ENCODE results near the gene SGMS1. TPM values are rescaled to one million over a fixed set of nuclear protein-coding genes. Genes with fewer than 3 reads are reported as not detected.

The SGMS1 gene
- total RNA-seq, 1 donor from 2014 or later: 25.6 TPM

- peak overlapping the region; percentile 94 for H3K4me3 ChIP-seq (ENCODE audit: insufficient read depth, low read depth, low read length)
- peak overlapping the region; percentile 98 for H3K27ac Mint-ChIP-seq (ENCODE audit: unreplicated experiment)
- peaks cover 12% of the 10 kb centered on the region for H3K79me2 ChIP-seq (ENCODE audit: insufficient read depth, low read length)
- H3K36me3 ChIP-seq (ENCODE audit: insufficient read depth, low read length): no peaks in the 10 kb centered on the region
- no peaks in the 10 kb centered on the region for H3K36me3 Mint-ChIP-seq (ENCODE audit: low read depth, unreplicated experiment)
- no peaks in the 10 kb centered on the region for H3K9me3 ChIP-seq (ENCODE audit: insufficient read depth, low read depth, low read length)
- no peaks in the 10 kb centered on the region for H3K4me1 Mint-ChIP-seq (ENCODE audit: low read depth, unreplicated experiment)
- peak overlapping the region; percentile 99 for H3K27ac ChIP-seq (ENCODE audit: low read depth, low read length)
- no peaks in the 10 kb centered on the region for H3K27me3 Mint-ChIP-seq (ENCODE audit: low read depth, unreplicated experiment)
- peaks cover 19% of the 10 kb centered on the region for H4K20me1 ChIP-seq (ENCODE audit: insufficient read depth, low read length)
- no peaks in the 10 kb centered on the region for H3K9me3 Mint-ChIP-seq (ENCODE audit: unreplicated experiment)
- peak overlapping the region; percentile 96 for H3K4me2 ChIP-seq (ENCODE audit: low read length)
- DNase-seq (ENCODE audit: low read depth): peak; percentile 91
- peak overlapping the region; percentile 94 for H3K9ac ChIP-seq (ENCODE audit: low read length)
- TF ChIP-seq EZH2 (IDR thresholded peaks at IDR 0.05; ENCODE audit: insufficient read depth, low read length): no peak
- no peak for TF ChIP-seq CTCF (IDR thresholded peaks at IDR 0.05; ENCODE audit: insufficient read depth, low read depth, low read length)
- H3K4me3 Mint-ChIP-seq (ENCODE audit: unreplicated experiment): peak overlapping the region; percentile 88
- peak overlapping the region; percentile 100 for H2AFZ ChIP-seq (ENCODE audit: low read depth, low read length)
- H3K4me1 ChIP-seq (ENCODE audit: insufficient read depth, low read length): peaks cover 18% of the 10 kb centered on the region
- no peaks in the 10 kb centered on the region for H3K27me3 ChIP-seq (ENCODE audit: insufficient read depth, low read length)
- FAIRE-seq: no peak
Measured at GRCh38 chr10:50624413-50624865, 683 bp upstream of the SGMS1 start.

DNA sequence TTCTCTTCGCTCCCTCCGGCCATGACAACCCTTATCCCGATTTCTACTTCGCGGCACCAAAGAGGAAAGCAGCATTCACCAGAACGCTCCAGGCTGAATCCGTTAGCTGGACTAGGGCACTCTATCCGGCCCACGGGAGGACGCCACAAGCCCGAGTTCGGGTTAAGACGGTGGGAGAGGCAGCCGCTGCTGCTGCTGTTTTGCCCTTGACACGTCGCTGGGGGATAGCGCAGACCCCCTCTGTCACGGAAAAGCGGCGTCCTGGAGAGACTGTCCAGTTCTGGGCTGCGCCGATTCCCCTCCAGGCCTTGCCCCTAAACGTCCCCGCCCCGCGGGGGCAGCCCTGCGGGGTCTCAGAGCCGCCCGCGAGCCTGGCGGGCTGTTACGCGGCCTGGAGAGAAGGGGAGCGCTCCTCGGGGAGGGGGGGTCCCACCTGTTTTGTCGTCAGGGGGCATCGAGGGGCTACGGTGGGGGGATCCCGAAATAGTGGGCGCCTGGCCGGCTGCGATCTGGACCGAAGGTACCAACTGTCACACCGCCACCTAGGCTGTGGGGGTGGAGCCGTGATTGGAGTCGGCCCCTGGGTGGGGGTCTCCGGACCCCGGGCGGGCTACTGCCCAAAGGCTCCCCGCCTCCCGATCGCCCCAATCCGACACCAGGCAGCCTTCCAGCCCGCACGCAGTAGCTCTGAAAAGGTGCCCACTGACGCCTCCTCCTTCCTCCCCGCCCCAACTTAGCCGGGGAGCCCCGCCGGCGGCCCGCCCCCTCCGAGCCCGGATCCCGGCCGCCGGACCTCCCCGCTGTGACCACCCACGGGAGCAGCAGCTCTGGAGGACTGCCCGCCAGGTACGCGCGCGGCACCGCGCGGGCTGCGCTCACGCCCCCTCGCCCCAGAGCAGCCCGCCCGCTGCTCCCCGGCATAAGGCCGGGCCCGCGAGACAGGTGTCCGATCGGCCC is 772 bp downstream of the SGMS1 start:
- H3K79me2 ChIP-seq (ENCODE audit: insufficient read depth, low read length): peaks cover 24% of the 10 kb centered on the region
- peaks cover 29% of the 10 kb centered on the region for H4K20me1 ChIP-seq (ENCODE audit: insufficient read depth, low read length)
- peak overlapping the region; percentile 94 for H3K9ac ChIP-seq (ENCODE audit: low read length)
- no peaks in the 10 kb centered on the region for H3K9me3 Mint-ChIP-seq (ENCODE audit: unreplicated experiment)
- peak overlapping the region; percentile 74 for H2AFZ ChIP-seq (ENCODE audit: low read depth, low read length)
- FAIRE-seq: no peak
- no peaks in the 10 kb centered on the region for H3K27me3 ChIP-seq (ENCODE audit: insufficient read depth, low read length)
- no peaks in the 10 kb centered on the region for H3K36me3 ChIP-seq (ENCODE audit: insufficient read depth, low read length)
- H3K4me2 ChIP-seq (ENCODE audit: low read length): peak overlapping the region; percentile 96
- peaks cover 2% of the 10 kb centered on the region for H3K4me1 Mint-ChIP-seq (ENCODE audit: low read depth, unreplicated experiment)
- DNase-seq (ENCODE audit: low read depth): peak; percentile 37
- H3K9me3 ChIP-seq (ENCODE audit: insufficient read depth, low read depth, low read length): no peaks in the 10 kb centered on the region
- H3K4me3 ChIP-seq (ENCODE audit: insufficient read depth, low read depth, low read length): peak overlapping the region; percentile 94
- H3K4me1 ChIP-seq (ENCODE audit: insufficient read depth, low read length): peaks cover 18% of the 10 kb centered on the region
- peak overlapping the region; percentile 75 for H3K27ac Mint-ChIP-seq (ENCODE audit: unreplicated experiment)
- H3K27me3 Mint-ChIP-seq (ENCODE audit: low read depth, unreplicated experiment): no peaks in the 10 kb centered on the region
- TF ChIP-seq CTCF (IDR thresholded peaks at IDR 0.05; ENCODE audit: insufficient read depth, low read depth, low read length) (no peak), EZH2 (IDR thresholded peaks at IDR 0.05; ENCODE audit: insufficient read depth, low read length) (no peak)
- H3K36me3 Mint-ChIP-seq (ENCODE audit: low read depth, unreplicated experiment): no peaks in the 10 kb centered on the region
- peak overlapping the region; percentile 90 for H3K4me3 Mint-ChIP-seq (ENCODE audit: unreplicated experiment)
- H3K27ac ChIP-seq (ENCODE audit: low read depth, low read length): peak overlapping the region; percentile 99
